GM18511 (cell line): ENCODE data around the gene LGALS3BP.
"Not testable (repeated sequence)": the region's sequence is repeated elsewhere in the genome, so short reads cannot be mapped to it uniquely, and the experiment has no call there.

Experiments used
- ATAC-seq: cut with Tn5 transposase; IDR thresholded peaks from one replicate; pipeline ENCODE4 v1.9.1; 2021; ENCODE audit warnings: mild to moderate bottlenecking, moderate library complexity; ENCODE audit not compliant: unreplicated experiment

The LGALS3BP gene, protein sequence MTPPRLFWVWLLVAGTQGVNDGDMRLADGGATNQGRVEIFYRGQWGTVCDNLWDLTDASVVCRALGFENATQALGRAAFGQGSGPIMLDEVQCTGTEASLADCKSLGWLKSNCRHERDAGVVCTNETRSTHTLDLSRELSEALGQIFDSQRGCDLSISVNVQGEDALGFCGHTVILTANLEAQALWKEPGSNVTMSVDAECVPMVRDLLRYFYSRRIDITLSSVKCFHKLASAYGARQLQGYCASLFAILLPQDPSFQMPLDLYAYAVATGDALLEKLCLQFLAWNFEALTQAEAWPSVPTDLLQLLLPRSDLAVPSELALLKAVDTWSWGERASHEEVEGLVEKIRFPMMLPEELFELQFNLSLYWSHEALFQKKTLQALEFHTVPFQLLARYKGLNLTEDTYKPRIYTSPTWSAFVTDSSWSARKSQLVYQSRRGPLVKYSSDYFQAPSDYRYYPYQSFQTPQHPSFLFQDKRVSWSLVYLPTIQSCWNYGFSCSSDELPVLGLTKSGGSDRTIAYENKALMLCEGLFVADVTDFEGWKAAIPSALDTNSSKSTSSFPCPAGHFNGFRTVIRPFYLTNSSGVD

DNA sequence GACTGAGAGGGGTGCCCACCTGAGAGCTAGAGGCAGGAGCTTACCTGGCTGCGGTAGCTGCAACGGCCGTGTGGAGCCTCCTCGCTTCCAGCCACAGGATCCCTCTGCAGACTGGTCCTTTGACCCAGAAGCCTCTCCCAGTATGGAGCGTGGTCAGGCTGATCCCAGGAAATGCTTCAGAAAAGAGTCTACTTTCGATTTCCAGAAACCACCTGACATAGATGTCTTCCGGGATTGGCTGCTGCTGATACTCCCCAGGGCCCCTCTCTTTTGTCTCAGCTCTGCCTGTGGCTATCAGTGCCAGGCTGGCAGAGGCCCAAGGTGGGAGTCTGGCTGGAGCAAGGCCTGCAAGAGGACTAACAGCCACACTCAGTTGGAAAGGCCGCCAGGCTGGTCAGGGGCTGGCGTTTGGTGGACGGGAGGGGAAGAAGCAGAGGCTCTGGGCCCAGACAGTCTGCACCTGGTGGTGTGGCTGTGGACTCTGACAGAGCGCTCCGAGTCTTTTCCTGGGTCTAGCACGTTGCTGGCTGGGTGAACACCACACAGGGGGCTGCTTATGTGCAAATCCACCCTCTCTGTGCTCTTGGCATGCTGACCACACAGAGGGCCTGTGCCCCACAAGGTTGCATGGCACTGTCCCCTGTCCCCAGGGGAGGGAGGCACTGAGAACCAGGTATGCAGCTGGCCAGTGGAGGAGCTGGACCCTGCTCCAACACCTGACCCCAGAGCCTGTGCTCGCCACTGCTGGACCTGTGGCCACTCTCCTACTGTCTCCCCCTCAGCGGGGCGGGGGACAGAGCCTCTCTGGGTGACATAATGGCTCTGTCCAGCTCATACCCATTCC lies at the start of gene LGALS3BP:
Gene LGALS3BP, minus strand, starts transcription at position 144 of the 844 bp plus-strand sequence. CDS start 2,732 bp downstream, outside the sequence.
- ATAC-seq: no peak

DNA sequence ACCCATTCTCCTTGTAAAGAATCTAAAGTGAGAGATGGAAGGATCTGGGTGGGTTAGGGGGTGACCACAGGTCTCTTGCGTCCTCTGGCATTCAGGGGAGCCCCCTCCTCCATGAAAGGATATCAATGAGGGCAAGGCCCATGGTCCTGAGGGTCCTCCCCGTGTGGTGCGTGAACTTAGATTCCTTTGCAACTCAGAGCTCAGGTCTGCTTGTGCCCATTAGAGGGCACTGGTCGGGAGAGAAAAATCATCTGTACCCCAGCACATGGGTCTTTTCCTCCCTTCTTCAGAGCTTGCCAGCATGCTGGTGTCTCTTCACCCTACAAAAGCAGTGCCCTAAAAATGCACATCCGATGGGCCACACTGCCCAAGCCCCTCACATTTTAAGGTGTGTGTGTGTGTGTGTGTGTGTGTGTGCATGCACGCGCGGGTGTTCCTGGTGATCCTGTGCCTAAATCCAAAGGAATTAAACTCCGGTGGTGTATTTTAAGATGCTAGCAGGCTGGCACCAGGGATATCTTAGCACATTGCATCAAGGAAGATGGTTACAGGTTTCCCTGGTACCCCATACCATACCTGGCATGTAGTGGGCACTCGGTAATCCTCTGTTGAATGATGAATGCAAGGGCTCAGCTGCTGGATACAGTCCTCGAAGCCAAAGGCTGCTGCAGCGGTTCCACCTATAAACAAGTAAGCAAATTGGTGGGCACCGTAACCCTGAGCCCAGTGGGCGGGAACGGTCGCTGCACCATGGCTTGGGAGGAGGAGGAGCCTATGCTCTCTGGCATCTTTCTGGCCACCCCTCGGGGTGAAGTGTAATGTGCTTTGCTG lies 49.0 kb upstream of the LGALS3BP start:
- ATAC-seq: no peak

DNA sequence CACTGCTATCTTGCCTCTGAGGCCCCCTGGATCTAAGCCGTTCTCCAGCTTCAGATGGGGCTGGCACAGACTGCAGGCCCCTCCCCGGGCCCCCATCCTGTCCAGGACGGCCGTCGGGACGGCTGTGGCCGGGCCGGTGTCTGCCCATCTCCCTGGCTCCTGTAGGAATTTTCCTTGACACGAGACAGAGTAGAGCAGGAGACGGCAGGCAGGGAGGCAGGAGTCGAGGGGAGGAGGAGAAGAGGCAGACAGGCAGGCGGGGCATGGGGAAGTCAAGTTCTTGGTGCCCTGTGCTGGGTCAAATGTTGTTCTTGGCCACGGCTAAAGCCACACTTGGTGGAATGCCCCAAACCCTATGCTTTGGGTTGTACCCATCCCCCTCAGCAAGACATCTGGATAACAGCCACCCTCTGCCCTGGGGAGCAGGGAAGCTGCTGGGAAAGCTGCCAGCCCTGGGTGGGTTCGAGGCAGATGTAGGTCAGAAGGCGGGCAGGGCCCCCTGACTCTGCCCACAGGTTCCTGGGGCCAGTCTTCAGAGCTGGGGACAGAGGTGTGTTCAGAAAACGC lies 48.3 kb upstream of the LGALS3BP start:
- no peak for ATAC-seq

DNA sequence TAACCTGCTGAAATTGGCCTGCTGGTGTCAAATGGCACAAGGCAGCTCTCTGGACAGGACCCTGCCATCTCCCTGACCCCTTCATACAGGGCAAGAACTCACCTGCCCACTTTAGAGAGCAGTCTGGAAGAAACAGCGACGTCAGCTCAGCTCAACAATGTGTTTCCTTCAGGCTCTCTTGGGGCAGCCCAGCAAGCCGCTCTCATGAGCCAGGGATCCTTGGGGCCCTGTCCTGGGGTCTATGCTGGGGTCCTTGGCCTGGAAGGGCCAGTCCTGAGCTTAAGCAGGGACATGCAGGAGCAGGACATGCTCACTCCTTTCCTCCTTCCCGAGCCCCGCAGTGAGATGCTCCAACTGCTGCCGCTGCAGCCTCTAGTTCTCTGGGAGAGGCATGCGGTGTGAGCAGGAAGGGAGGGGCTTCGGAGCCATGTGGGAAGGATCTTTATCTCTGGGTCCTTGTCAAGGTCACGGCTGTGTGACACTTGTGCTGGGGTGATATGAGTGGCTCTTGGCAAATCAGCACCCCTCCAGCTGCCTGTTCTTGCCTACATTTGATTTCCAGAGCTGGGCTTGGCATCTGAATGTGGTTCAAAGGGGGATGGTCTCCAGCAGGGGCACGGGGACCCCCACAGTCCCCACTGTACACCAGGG lies 47.7 kb upstream of the LGALS3BP start:
- ATAC-seq: no peak

DNA sequence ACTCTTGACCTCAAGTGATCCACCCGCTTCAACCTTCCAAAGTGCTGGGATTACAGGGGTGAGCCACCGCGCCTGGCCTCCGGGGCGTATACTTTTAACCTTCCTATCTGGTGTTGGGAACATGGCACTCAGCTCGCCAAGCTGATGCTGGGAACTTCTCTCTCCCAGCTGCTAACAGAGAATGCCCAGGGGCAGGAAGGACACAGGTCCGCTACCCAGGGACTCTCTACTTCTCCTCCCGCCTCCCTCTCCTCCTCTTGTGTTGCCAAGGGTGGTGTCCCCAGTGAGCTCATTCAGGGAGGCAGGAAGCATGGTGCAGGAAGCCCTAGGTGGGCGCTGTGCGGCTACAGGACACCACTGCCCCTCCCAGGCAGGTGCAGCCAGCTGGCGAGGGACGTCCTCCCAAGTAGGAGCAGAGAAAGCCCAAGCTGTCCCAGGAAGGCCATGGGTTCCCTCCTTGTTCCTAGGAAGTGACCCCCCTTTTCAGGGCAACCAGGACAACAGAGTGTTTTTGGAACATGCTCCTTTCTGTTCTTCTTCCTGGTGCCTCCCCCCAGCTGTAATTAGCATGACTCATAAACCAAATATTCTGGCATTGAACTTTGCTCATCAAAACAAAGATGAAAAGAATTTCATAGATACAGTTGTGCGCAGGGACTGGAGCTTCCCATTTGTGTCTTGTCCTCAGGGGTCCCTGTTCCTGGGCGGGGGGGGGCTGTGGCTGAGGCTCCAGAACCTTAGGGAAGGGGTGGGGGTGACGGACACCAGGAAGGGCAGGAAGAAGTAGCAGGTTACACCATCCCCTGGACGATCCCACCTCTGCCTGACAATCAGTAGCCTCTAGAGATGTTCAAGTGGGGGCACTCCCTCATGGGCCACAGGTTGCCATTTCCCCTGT lies 46.9 kb upstream of the LGALS3BP start:
- ATAC-seq: no peak

DNA sequence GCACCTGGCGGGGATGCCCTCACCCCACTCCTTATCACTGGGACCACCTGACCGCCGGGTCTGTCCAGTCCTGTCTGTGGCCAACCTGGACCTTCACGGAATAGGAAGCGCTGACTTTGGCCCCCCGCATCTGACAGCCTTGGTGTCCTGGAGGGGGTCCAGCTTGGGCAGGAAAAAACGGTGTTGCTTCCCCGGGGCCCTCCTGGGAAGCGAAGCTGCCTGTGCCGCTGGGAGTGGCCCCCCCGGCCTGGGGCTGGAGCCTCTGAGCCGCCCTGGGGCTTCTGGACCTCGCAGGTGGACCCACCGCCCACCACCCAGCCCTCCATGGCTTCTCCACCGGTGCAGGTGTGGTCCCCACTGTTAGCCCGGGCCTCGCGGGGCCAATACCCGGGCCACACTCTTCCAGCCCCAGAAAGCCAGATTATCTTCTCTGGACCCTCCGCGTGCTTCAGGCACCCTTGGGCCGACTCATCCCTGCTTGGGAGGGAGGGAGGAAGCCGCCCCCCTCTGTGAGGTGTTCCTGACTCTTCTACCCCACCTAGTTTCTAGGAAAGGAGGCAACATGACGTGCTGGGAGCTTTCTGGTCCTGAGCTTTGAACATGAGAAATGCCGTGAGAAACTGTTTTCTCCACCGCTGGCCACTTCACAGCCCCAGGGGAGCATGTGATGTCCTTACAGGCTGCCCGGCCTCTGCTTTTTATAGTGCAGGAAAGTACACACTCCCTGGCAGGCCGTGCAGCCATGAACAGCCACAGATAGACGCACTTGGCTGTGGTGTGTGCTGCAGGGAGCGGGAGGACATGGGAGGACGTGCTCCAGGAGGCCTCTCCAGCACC lies 45.4 kb upstream of the LGALS3BP start:
- no peak for ATAC-seq

DNA sequence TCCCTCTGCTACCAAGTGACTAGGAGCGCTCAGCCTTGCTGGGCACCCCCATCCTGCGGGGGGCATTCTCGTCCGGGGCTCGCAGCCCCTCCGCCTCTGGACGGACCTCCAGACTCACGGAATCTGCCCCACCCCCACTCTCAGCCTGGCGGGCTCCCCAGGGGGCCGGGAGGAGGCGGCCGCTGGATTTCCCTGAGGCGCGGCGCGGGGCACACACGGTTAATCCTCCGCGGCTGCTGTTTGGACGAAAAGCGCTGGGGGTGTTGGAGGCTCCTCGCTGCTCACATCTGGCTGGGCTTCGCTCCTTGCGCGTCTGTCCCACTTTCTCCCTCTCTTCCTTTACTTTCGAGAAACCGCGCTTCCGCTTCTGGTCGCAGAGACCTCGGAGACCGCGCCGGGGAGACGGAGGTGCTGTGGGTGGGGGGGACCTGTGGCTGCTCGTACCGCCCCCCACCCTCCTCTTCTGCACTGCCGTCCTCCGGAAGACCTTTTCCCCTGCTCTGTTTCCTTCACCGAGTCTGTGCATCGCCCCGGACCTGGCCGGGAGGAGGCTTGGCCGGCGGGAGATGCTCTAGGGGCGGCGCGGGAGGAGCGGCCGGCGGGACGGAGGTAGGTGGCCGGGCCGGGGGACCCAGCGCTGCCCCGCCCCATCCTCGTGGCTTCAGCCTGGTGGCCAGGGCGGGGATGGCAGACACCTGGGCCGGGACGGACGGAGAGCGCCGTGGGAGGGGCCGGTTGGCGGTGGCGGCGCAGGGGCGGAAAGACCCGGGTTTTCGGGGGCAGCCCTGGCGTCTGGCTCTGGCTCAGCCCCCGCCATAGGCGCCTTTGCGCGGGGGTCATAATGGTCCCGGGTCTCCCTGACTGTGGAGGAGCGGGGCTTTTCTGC lies 44.4 kb upstream of the LGALS3BP start, which contains the start of gene C1QTNF1:
Gene C1QTNF1, plus strand, starts transcription at position 284 of the 886 bp plus-strand sequence. CDS start 19,800 bp downstream, outside the sequence.
- no peak for ATAC-seq

DNA sequence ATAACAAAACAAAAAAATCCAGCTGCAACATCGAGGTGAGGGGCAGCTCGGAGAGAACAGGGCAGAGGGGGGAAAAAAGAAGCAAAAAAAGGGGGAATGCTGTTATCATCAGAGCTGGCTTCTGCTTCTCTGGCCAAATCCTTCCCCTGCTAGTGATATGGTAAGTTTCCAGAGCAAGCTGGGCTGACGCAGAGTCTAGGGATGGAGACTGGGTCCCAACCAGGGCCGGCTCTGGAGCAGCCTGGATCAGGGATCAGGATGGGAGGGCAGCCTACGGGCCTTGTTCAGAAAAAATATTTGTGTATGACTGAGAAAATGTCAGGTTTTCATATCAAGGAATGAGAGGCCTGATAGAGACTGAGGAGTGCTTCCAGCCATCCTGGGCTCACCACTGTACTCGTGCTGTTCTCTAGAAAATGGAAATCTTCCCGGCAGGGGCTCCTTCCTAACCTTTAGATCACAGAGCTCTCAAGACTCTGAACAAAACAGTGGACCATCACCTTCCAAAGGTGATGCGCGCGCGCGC lies 43.5 kb upstream of the LGALS3BP start:
- no peak for ATAC-seq

DNA sequence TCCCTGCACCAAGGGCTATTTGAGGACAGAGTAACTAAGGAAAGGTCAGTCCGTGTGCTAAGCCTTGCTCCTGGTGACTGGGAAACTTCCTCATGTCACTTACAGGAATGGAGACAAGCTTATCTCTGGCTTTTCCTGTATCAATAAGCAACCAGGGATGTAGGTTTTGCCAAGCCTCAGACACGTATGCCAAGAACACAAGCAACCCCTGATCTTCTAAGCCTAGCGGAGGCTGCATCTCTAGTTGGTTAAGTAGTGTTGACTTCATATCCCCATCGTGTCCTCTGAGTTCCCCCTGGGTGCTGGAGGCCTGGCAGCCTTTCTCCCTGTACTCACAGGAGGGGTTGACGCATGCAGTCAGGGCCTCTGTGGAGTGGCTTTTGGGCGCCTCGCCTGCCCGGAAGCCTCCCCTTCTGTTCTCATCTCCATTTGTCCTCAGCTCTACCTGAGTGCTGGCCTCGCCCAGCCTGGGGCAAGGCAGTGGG lies 42.8 kb upstream of the LGALS3BP start:
- ATAC-seq: no peak

DNA sequence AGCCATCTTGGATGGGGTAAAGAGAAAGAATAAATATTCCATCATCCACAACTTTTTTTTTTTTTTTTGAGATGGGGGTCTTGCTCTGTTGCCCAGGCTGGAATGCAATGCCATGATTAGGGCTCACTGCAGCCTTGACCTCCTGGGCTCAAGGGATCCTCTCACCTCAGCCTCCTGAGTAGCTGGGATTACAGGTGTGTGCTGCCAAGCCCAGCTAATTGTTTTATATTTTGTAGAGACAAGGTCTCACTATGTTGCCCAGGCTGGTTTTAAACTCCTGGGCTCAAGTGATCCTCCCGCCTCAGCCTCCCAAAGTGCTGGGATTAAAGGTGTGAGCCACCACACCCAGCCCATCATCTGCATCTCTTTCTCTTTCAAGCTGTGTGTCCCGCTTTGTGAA lies 42.2 kb upstream of the LGALS3BP start:
- ATAC-seq: not testable (repeated sequence)

DNA sequence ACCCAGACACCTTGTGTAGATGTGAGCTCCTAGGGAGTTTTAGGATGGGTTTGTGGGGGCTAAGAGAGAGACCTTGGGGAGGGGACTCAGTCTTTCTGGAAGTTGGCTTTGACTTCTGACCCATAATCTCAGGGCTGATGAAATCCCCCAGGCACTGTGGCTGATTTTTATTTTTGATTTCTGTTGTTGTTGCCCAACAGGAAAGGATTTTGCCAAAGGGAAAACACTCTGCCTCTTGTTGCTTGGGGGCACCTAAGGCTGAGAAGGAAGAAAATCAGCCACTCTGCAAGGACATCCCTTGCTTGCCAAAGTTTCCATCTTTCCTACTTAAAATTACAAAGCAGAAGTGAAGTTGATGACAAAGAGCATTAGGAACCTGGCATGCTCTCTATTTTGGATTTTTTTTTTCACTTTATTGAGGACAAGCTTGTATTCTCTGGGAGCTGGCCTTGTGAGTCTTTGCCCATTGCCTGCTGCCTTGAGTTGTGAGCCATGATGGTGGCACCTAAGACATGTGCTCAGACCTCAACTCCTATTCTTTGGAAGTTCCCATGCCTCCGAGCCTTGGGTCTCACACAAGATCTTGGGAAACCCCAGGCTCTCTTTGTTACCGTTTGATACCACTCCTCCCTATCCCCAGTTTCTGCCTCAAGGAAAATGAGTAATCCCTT lies 41.0 kb upstream of the LGALS3BP start:
- no peak for ATAC-seq

DNA sequence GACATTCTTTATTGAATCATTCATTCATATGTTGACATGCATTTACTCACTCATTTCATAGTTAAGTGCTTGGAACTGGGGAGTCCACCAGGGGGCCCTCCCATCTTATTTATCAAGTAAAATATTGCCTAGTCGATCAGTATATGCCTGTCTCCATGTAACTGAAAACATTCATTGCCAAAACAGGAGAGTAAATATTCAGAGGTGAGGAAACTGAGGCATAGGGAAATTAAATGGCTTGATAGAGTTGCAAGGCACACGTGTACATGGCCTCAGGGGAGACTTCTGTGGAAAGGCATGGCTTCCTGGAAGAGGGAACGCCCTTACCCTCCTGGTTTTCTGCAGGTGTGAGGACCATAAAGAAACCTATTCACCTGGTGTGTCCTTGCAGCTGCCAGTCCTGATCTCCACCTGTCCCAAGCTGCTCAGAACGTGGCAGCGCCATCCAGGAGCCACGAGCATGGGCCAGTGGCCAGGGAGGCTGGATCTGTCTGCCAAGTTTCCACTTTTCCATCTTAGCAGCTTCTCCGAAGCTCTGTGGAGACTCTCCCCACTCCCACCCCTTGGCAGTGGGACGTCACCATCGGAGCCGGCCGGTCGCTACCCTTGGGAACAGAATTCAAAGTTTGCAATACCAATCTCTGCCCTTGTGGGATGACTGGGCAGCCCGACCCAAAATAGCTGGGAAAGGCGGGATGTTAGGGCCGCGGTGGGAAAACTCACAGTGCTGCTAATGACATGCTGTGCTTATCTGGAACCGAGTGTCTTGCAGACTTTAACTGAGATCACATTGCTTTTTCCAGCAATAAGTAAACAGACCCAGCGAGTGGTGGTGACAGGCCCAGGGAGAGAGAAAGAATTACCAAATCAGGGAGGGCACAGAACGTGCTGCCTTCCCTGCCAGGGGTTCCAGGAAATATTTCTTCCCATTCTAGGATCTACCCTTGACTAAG lies 40.2 kb upstream of the LGALS3BP start:
- no peak for ATAC-seq

DNA sequence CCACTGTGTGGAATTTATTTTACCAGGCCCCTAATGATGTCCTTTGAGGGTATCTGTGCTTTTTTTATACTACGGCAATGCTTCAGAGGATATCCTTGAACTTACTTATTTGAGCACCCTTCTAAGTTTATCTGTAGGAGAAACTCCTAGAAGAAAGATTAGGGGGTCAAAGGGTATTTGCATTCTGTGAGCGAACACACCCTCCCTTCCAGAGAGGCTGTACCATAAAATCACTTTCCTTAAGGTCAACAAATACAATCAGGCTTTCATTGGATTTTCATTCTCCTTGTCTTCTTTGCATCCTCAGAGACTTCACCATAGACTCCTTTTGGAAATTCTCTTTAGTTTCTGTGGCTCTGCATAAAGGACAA lies 39.5 kb upstream of the LGALS3BP start:
- ATAC-seq: no peak

DNA sequence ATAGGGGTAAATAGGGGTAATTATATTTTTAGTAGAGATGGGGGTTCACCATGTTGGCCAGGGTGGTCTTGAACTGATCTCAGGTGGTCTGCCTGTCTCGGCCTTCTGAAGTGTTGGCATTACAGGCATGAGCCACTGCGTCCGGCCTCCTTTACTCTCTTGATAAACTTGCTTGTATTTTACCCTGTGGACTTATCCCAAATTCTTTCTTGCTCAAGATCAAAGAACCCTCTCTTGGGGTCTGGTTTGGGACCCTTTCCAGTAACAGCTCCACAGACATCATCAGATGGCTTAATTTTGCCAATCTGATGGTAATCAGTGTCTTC lies 38.6 kb upstream of the LGALS3BP start:
- no peak for ATAC-seq
